Smooth muscle cell (in vitro differentiated cells): ENCODE measurements around the gene HECW1. TPM values are rescaled to one million over a fixed set of nuclear protein-coding genes. Genes with fewer than 3 reads are reported as not detected.

Experiments
- DNase-seq: peaks from one replicate; lab custom pipeline; 2025; ENCODE audit not compliant: unreplicated experiment; lab: John Stamatoyannopoulos, UW
- H2AFZ ChIP-seq: fragments of 200-600 bp; sonication (generic); 2 replicates; pipeline ENCODE4 v1.6.0; 2016; ENCODE audit warnings: antibody characterized with exemption, low read depth, mild to moderate bottlenecking
- H3F3A ChIP-seq: fragments of 200-600 bp; sonication (generic); 2 replicates; pipeline ENCODE4 v1.6.0; 2017; ENCODE audit warnings: antibody characterized with exemption, low read depth
- H3K27ac ChIP-seq: fragments of 200-600 bp; sonication (generic); 2 replicates; pipeline ENCODE4 v1.5.1; 2016; ENCODE audit warnings: low read depth, mild to moderate bottlenecking
- H3K27me3 ChIP-seq: fragments of 200-600 bp; sonication (generic); 2 replicates; pipeline ENCODE4 v1.6.1; 2016; ENCODE audit warnings: low read depth, mild to moderate bottlenecking
- H3K36me3 ChIP-seq: fragments of 200-600 bp; sonication (generic); 2 replicates; pipeline ENCODE4 v1.5.1; 2016; ENCODE audit warnings: low read depth
- H3K4me1 ChIP-seq: fragments of 200-600 bp; sonication (generic); 2 replicates; pipeline ENCODE4 v1.5.1; 2016; ENCODE audit warnings: low read depth
- H3K4me2 ChIP-seq: fragments of 200-600 bp; sonication (generic); 2 replicates; pipeline ENCODE4 v1.6.0; 2016; ENCODE audit warnings: mild to moderate bottlenecking
- H3K4me3 ChIP-seq: fragments of 200-600 bp; sonication (generic); 2 replicates; pipeline ENCODE4 v1.5.1; 2016; ENCODE audit warnings: mild to moderate bottlenecking
- H3K79me2 ChIP-seq: fragments of 200-600 bp; sonication (generic); 2 replicates; pipeline ENCODE4 v1.6.0; 2016; ENCODE audit warnings: low read depth, mild to moderate bottlenecking
- H3K9ac ChIP-seq: fragments of 200-600 bp; sonication (generic); 2 replicates; pipeline ENCODE4 v1.6.0; 2016; ENCODE audit warnings: low read depth
- H3K9me3 ChIP-seq: fragments of 200-600 bp; sonication (generic); replicated peaks from 2 replicates; pipeline ENCODE4 v1.5.1; 2016; ENCODE audit warnings: low read depth
- H4K20me1 ChIP-seq: fragments of 200-600 bp; sonication (generic); 2 replicates; pipeline ENCODE4 v1.6.0; 2016; ENCODE audit warnings: low read depth
- WGBS: methylation state at CpG from one replicate; pipeline ENCODE4 v1.1.7; 2016; ENCODE audit warnings: low lambda C conversion rate; 5-methylcytosine and 5-hydroxymethylcytosine counted together
- polyA plus RNA-seq: library from polyadenylated mRNA; unstranded; fragments of >200 nt; fragmentation: Nextera tagmentation; extraction: Ambion mirVana; gene quantifications from 2 replicates; pipeline ENCODE4 v1.2.1, GENCODE V29; 2016
- total RNA-seq: library from RNA; depleted of rRNA; stranded (reverse); fragments of >200 nt; gene quantifications from 2 replicates; pipeline ENCODE4 v1.2.3, GENCODE V29; 2014
- TF ChIP-seq, protein P1 (sequence below): fragments of 200-600 bp; sonication (generic); IDR thresholded peaks from 2 replicates; pipeline ENCODE4 v1.5.1; 2017; ENCODE audit warnings: borderline replicate concordance, mild to moderate bottlenecking, antibody characterized with exemption; ENCODE audit not compliant: insufficient read depth, poor library complexity, severe bottlenecking

The HECW1 gene
- total and polyA plus RNA-seq, 2 experiments from 2014 or later: 0.09 to 0.49 TPM

DNA sequence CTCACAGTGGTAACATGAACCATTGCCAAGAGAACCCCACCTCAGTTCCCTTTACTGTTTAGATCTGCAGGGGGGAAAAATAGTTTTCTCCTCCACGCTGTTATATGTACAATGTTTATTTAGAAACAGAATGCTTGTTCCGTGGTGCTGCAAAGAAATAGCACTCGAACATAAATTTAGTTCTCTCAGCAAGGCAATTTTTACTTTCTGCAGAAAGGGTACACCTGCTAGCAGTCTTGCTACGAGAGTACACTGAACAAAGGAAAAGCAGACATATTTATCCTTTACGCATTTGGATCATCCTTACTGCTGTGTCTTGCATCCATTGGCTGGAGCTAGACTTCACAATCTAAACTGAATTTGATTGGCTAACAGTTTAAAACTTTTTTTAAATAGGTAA is 178.5 kb downstream of the HECW1 start:
- H3K27me3 ChIP-seq: no peaks in the 10 kb centered on the region
- H3K79me2 ChIP-seq: no peaks in the 10 kb centered on the region
- H3F3A ChIP-seq: no peaks in the 10 kb centered on the region
- no peak overlapping the region for H3K4me3 ChIP-seq
- H3K9me3 ChIP-seq: no peaks in the 10 kb centered on the region
- TF ChIP-seq, protein P1, sequence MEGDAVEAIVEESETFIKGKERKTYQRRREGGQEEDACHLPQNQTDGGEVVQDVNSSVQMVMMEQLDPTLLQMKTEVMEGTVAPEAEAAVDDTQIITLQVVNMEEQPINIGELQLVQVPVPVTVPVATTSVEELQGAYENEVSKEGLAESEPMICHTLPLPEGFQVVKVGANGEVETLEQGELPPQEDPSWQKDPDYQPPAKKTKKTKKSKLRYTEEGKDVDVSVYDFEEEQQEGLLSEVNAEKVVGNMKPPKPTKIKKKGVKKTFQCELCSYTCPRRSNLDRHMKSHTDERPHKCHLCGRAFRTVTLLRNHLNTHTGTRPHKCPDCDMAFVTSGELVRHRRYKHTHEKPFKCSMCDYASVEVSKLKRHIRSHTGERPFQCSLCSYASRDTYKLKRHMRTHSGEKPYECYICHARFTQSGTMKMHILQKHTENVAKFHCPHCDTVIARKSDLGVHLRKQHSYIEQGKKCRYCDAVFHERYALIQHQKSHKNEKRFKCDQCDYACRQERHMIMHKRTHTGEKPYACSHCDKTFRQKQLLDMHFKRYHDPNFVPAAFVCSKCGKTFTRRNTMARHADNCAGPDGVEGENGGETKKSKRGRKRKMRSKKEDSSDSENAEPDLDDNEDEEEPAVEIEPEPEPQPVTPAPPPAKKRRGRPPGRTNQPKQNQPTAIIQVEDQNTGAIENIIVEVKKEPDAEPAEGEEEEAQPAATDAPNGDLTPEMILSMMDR: no peak
- H4K20me1 ChIP-seq: no peaks in the 10 kb centered on the region
- H3K4me1 ChIP-seq: peaks cover 16% of the 10 kb centered on the region
- H3K36me3 ChIP-seq: no peaks in the 10 kb centered on the region
- H3K27ac ChIP-seq: no peak overlapping the region
- no peak overlapping the region for H3K4me2 ChIP-seq
- H3K9ac ChIP-seq: no peak overlapping the region
- WGBS: 93% methylated on average over 5 of the region's 5 CpGs
- DNase-seq: no peak
- H2AFZ ChIP-seq: no peak overlapping the region

DNA sequence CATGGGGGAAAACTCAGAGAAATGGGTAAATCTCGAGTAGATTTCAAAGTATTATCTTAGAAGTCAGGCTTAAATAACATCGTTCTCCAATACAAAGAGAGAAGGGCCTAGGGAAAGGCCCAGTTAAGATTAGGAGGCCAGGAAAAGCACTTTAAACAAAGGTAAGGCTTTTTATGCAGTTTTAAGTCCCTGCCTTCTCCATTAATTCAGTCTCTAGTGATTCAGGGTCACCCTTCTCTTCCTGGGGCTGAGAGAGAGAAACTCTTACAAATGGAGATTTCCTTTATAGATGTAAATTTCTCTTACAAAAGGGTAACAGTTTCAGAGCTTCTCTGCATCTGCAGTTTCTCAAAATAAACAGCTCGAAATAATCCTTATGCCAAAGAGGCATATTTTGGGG is 179.3 kb downstream of the HECW1 start:
- no peaks in the 10 kb centered on the region for H3K79me2 ChIP-seq
- no peak overlapping the region for H3K4me3 ChIP-seq
- peaks cover 18% of the 10 kb centered on the region for H3K4me1 ChIP-seq
- H3K27ac ChIP-seq: no peak overlapping the region
- H4K20me1 ChIP-seq: no peaks in the 10 kb centered on the region
- WGBS: 55% methylated on average over 3 of the region's 3 CpGs
- H3K27me3 ChIP-seq: no peaks in the 10 kb centered on the region
- H3K9me3 ChIP-seq: no peaks in the 10 kb centered on the region
- no peak overlapping the region for H3K4me2 ChIP-seq
- H3K36me3 ChIP-seq: no peaks in the 10 kb centered on the region
- H2AFZ ChIP-seq: no peak overlapping the region
- TF ChIP-seq, protein P1: no peak
- DNase-seq: no peak
- no peak overlapping the region for H3K9ac ChIP-seq
- no peaks in the 10 kb centered on the region for H3F3A ChIP-seq

DNA sequence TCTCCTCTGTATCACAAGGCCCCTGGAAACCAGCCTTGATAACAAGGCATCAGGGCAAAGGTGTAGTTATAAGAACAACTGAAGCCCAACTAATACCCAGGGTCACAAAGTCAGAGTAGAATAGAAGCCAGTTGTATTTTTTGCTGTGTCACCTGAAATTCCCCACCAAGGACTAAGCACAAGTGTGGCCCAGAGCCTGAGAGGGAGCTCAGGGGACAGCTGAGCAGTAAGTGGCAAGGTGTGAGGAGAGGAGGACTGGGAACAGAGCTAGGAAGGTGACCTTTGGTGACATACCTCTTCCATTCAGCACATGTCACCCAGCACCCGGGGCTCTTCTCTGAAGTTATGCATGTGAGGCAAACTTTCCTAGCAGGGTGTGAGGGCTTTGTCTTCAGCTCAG is 179.9 kb downstream of the HECW1 start:
- no peaks in the 10 kb centered on the region for H4K20me1 ChIP-seq
- no peak overlapping the region for H2AFZ ChIP-seq
- H3K9me3 ChIP-seq: no peaks in the 10 kb centered on the region
- 80% methylated on average over 1 of the region's 1 CpG for WGBS
- no peaks in the 10 kb centered on the region for H3F3A ChIP-seq
- H3K4me3 ChIP-seq: no peak overlapping the region
- H3K9ac ChIP-seq: no peak overlapping the region
- no peak overlapping the region for H3K27ac ChIP-seq
- H3K27me3 ChIP-seq: no peaks in the 10 kb centered on the region
- peaks cover 18% of the 10 kb centered on the region for H3K4me1 ChIP-seq
- no peaks in the 10 kb centered on the region for H3K79me2 ChIP-seq
- TF ChIP-seq, protein P1: no peak
- no peak overlapping the region for H3K4me2 ChIP-seq
- no peak for DNase-seq
- no peaks in the 10 kb centered on the region for H3K36me3 ChIP-seq

DNA sequence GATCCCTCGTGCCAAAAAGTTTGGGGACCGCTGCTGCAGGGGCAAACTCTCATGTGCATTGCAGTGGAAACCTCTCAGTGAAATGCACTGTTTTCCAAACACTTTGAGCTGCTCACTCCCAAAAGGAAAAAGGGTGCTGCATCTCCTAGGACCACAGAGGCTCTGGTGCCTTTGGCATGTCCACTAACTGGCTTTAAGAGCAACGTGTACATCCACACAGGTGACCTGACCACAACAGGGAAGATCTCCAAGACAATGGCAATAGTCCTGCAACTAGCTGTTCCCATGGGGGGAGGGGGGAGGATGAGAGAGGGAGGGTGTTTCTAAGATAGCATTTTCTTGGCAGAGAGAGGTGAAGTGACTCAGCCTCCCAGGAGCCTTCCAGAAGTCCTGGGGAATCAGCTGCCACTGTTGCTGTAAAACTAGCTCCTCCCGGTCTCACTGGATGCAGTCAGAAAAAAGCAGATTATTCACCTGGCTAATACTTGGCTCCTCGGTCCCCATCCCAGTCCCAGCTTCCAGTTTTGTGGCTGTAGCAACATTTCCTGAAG is 181.7 kb downstream of the HECW1 start:
- Histone ChIP-seq H4K20me1 (no peaks in the 10 kb centered on the region), H3K36me3 (no peaks in the 10 kb centered on the region), H3F3A (no peaks in the 10 kb centered on the region), H3K27ac (no peak overlapping the region), H3K4me3 (no peak overlapping the region), H3K9ac (no peak overlapping the region), H3K9me3 (no peaks in the 10 kb centered on the region), H3K4me1 (peaks cover 18% of the 10 kb centered on the region), H2AFZ (no peak overlapping the region), H3K79me2 (no peaks in the 10 kb centered on the region), H3K27me3 (no peaks in the 10 kb centered on the region), H3K4me2 (no peak overlapping the region)
- no peak for DNase-seq
- WGBS: 46% methylated on average over 5 of the region's 5 CpGs
- TF ChIP-seq, protein P1: no peak
